GM12865 (cell line): ENCODE data around the gene SPSB4.
A peak's percentile ranks its signal among the peaks of the same experiment; 100 is the strongest.

Experiments
- DNase-seq: peaks from one replicate; pipeline ENCODE4 v3.0.0; 2010; ENCODE audit warnings: low read depth
- H3K4me3 ChIP-seq: 2 replicates; pipeline ENCODE4 v1.5.1; 2011; ENCODE audit warnings: mild to moderate bottlenecking, low read depth, low read length, control low read depth
- CTCF ChIP-seq: IDR thresholded peaks from 2 replicates; pipeline ENCODE4 v1.5.1; 2011; ENCODE audit warnings: low read length, control low read depth, low read depth, inconsistent platforms; ENCODE audit not compliant: insufficient read depth; ENCODE audit errors: missing control alignments

SPSB4 gene

GRCh38 chr3:141019244-141019643, 31.9 kb upstream of the SPSB4 start:
- H3K4me3 ChIP-seq = no peak overlapping the region
- TF ChIP-seq CTCF = no peak
- DNase-seq = no peak

- no peak for TF ChIP-seq CTCF
- no peak for DNase-seq
- no peak overlapping the region for H3K4me3 ChIP-seq
Measured at GRCh38 chr3:141020143-141020830, 30.9 kb upstream of the SPSB4 start.

- DNase-seq = no peak
- no peak for TF ChIP-seq CTCF
- no peak overlapping the region for H3K4me3 ChIP-seq
Measured at GRCh38 chr3:141021261-141021660, 29.9 kb upstream of the SPSB4 start.

- TF ChIP-seq CTCF = no peak
- no peak for DNase-seq
- no peak overlapping the region for H3K4me3 ChIP-seq
Measured at GRCh38 chr3:141030296-141030695, 20.9 kb upstream of the SPSB4 start.

GRCh38 chr3:141039589-141039988, 11.6 kb upstream of the SPSB4 start:
- DNase-seq = no peak
- H3K4me3 ChIP-seq = no peak overlapping the region
- TF ChIP-seq CTCF = no peak

- H3K4me3 ChIP-seq = no peak overlapping the region
- no peak for TF ChIP-seq CTCF
- peak; percentile 37 for DNase-seq
Measured at GRCh38 chr3:141044695-141045641, 6.2 kb upstream of the SPSB4 start.
